Keratinocyte (primary cell): ENCODE measurements around the gene DPP7. TPM values are rescaled to one million over a fixed set of nuclear protein-coding genes. Genes with fewer than 3 reads are reported as not detected.

ENCODE experiments used
- DNase-seq: peaks from one replicate; pipeline ENCODE4 v3.0.0-alpha.2; 2011; ENCODE audit warnings: low read depth, missing footprints, low spot score
- FAIRE-seq: peaks from 2 replicates; lab custom pipeline; 2011; peaks lifted over from hg19 to GRCh38; lab: Jason Lieb, UNC
- H2AFZ ChIP-seq: 2 replicates; pipeline ENCODE4 v1.6.0; 2012; ENCODE audit warnings: low read length, control low read depth, inconsistent platforms; ENCODE audit not compliant: control insufficient read depth
- H3K27ac ChIP-seq: 2 replicates; pipeline ENCODE4 v1.5.1; 2011; ENCODE audit warnings: low read length; ENCODE audit not compliant: control insufficient read depth, insufficient read depth
- H3K27me3 ChIP-seq: 3 replicates; pipeline ENCODE4 v1.6.0; 2011; ENCODE audit warnings: low read length; ENCODE audit not compliant: control insufficient read depth, insufficient read depth; ENCODE audit errors: extremely low read depth
- H3K36me3 ChIP-seq, 2 experiments: 2 replicates in 1 of 2; 3 replicates in 1 of 2; pipeline ENCODE4 v1.5.1; 2011; ENCODE audit warnings: low read length in 2 of 2, mild to moderate bottlenecking in 1 of 2; ENCODE audit not compliant: control insufficient read depth in 2 of 2, insufficient read depth in 2 of 2; ENCODE audit errors: extremely low read depth in 1 of 2
- H3K4me1 ChIP-seq: 3 replicates; pipeline ENCODE4 v1.5.1; 2011; ENCODE audit warnings: low read length; ENCODE audit not compliant: control insufficient read depth, insufficient read depth; ENCODE audit errors: extremely low read depth
- H3K4me2 ChIP-seq: 3 replicates; pipeline ENCODE4 v1.6.0; 2011; ENCODE audit warnings: low read depth, low read length; ENCODE audit not compliant: control insufficient read depth, insufficient read depth; ENCODE audit errors: extremely low read depth
- H3K4me3 ChIP-seq, 3 experiments: fragments of 200-600 bp in 1 of 3; sonication (generic) in 1 of 3; 2 replicates in 2 of 3; 3 replicates in 1 of 3; pipeline ENCODE4 v1.5.1; 2011 to 2016; ENCODE audit warnings: low read length in 3 of 3, mild to moderate bottlenecking in 3 of 3, control low read depth in 2 of 3, inconsistent platforms in 1 of 3, low read depth in 1 of 3, mixed read lengths in 1 of 3, mixed run types in 1 of 3, moderate library complexity in 1 of 3; ENCODE audit not compliant: control insufficient read depth in 2 of 3, insufficient read depth in 2 of 3; ENCODE audit errors: extremely low read depth in 1 of 3
- H3K79me2 ChIP-seq: 2 replicates; pipeline ENCODE4 v1.6.0; 2012; ENCODE audit warnings: low read length; ENCODE audit not compliant: control insufficient read depth, insufficient read depth
- H3K9ac ChIP-seq: 3 replicates; pipeline ENCODE4 v1.6.0; 2011; ENCODE audit warnings: low read length; ENCODE audit not compliant: control insufficient read depth, insufficient read depth; ENCODE audit errors: extremely low read depth
- H3K9me1 ChIP-seq: 3 replicates; pipeline ENCODE4 v1.6.0; 2011; ENCODE audit warnings: low read length; ENCODE audit not compliant: control insufficient read depth, insufficient read depth; ENCODE audit errors: extremely low read depth
- H3K9me3 ChIP-seq: 2 replicates; pipeline ENCODE4 v1.5.1; 2012; ENCODE audit warnings: low read depth, low read length; ENCODE audit not compliant: control insufficient read depth
- H4K20me1 ChIP-seq: 3 replicates; pipeline ENCODE4 v1.6.0; 2011; ENCODE audit warnings: low read length; ENCODE audit not compliant: control insufficient read depth, insufficient read depth; ENCODE audit errors: extremely low read depth
- CTCF ChIP-seq, 3 experiments: IDR thresholded peaks in 1 of 3; conservative IDR thresholded peaks in 1 of 3; optimal IDR thresholded peaks in 1 of 3; 2 replicates in 2 of 3; 3 replicates in 1 of 3; pipeline versions ENCODE3 to v1.5.1; 2011; ENCODE audit warnings: low read length in 3 of 3, mild to moderate bottlenecking in 3 of 3, moderate library complexity in 2 of 3, control low read depth in 1 of 3, inconsistent platforms in 1 of 3; ENCODE audit not compliant: insufficient read depth in 2 of 3; ENCODE audit errors: extremely low read depth in 1 of 3
- EZH2 ChIP-seq: IDR thresholded peaks from one replicate; pipeline ENCODE4 v1.6.1; 2012; ENCODE audit warnings: inconsistent platforms, mild to moderate bottlenecking, low read length, moderate library complexity
- dilution Hi-C: fragments of 300-500 bp; cut with MboI; formaldehyde crosslinking; loops from one replicate; pipeline ENCODE4 v1.7.0; 2020; ENCODE audit warnings: low sequenced_read_pairs; ENCODE audit not compliant: extremely low pct_ligation_motif_present
- polyA plus RNA-seq, 5 experiments: library from polyadenylated mRNA; depleted of rRNA in 3 of 5; stranded (reverse) in 3 of 5; stranded (forward) in 1 of 5; unstranded in 1 of 5; fragments of >200 nt; gene quantifications; 1 replicate in 1 of 5; 2 replicates in 3 of 5; 3 replicates in 1 of 5; pipeline versions ENCODE4 v1.2.1 to v1.2.3, GENCODE V29; 2011 to 2012; ENCODE audit warnings: missing spikeins in 2 of 5, low read depth in 1 of 5, low replicate concordance in 1 of 5

DPP7 gene
- polyA plus RNA-seq, 1 donor (not counting 4 experiments of a cell fraction or from before 2014, with no cell fraction given) = 35.3 TPM

- TF ChIP-seq EZH2 = no peak
- H2AFZ ChIP-seq = no peak overlapping the region
- H3K9me3 ChIP-seq = no peaks in the 10 kb centered on the region
- H3K4me3 ChIP-seq = no peak overlapping the region
- FAIRE-seq = no peak
- H3K36me3 ChIP-seq = no peaks in the 10 kb centered on the region
- dilution Hi-C loops = no loop called here
- no peak overlapping the region for H3K9ac ChIP-seq
- H3K79me2 ChIP-seq = no peaks in the 10 kb centered on the region
- H4K20me1 ChIP-seq = no peaks in the 10 kb centered on the region
- peaks cover 10% of the 10 kb centered on the region for H3K27me3 ChIP-seq
- H3K4me1 ChIP-seq = no peaks in the 10 kb centered on the region
- H3K27ac ChIP-seq = no peak overlapping the region
- no peak overlapping the region for H3K4me2 ChIP-seq
- H3K9me1 ChIP-seq = no peaks in the 10 kb centered on the region
- DNase-seq = no peak
Measured at GRCh38 chr9:137148242-137148641, 33.7 kb upstream of the DPP7 start.

GRCh38 chr9:137147793-137148160 is 33.2 kb upstream of the DPP7 start:
- Histone ChIP-seq H2AFZ (no peak overlapping the region), H3K4me2 (no peak overlapping the region), H3K9ac (no peak overlapping the region), H3K27ac (no peak overlapping the region), H3K9me3 (no peaks in the 10 kb centered on the region), H3K36me3 (no peaks in the 10 kb centered on the region), H3K27me3 (peaks cover 10% of the 10 kb centered on the region), H4K20me1 (no peaks in the 10 kb centered on the region), H3K79me2 (no peaks in the 10 kb centered on the region), H3K4me1 (no peaks in the 10 kb centered on the region), H3K4me3 (no peak overlapping the region), H3K9me1 (no peaks in the 10 kb centered on the region)
- dilution Hi-C loops = no loop called here
- no peak for TF ChIP-seq CTCF (optimal IDR thresholded peaks at IDR 0.05 in 1 of 3, IDR thresholded peaks at IDR 0.05 in 1 of 3, conservative IDR thresholded peaks at IDR 0.05 in 1 of 3; ENCODE audit: extremely low read depth in 1 of 3, insufficient read depth in 2 of 3, low read length in 3 of 3)
- TF ChIP-seq EZH2 = no peak
- FAIRE-seq (no peak), DNase-seq (no peak)

- H4K20me1 ChIP-seq = no peaks in the 10 kb centered on the region
- H3K4me3 ChIP-seq = no peak overlapping the region
- no peaks in the 10 kb centered on the region for H3K79me2 ChIP-seq
- TF ChIP-seq EZH2 (no peak), CTCF (optimal IDR thresholded peaks at IDR 0.05 in 1 of 3, IDR thresholded peaks at IDR 0.05 in 1 of 3, conservative IDR thresholded peaks at IDR 0.05 in 1 of 3; ENCODE audit: extremely low read depth in 1 of 3, insufficient read depth in 2 of 3, low read length in 3 of 3) (no peak)
- no peak overlapping the region for H3K27ac ChIP-seq
- H3K36me3 ChIP-seq = no peaks in the 10 kb centered on the region
- dilution Hi-C loops = no loop called here
- no peaks in the 10 kb centered on the region for H3K9me1 ChIP-seq
- no peak overlapping the region for H3K9ac ChIP-seq
- H3K4me2 ChIP-seq = no peak overlapping the region
- DNase-seq = no peak
- FAIRE-seq = no peak
- no peaks in the 10 kb centered on the region for H3K4me1 ChIP-seq
- H3K9me3 ChIP-seq = no peaks in the 10 kb centered on the region
- no peak overlapping the region for H2AFZ ChIP-seq
- peaks cover 12% of the 10 kb centered on the region for H3K27me3 ChIP-seq
Measured at GRCh38 chr9:137147091-137147792, 32.7 kb upstream of the DPP7 start.
